ENCODE measurements around the gene PMFBP1. TPM values are rescaled to one million over a fixed set of nuclear protein-coding genes. Genes with fewer than 3 reads are reported as not detected.

The PMFBP1 gene
- total RNA-seq, 1 donor from 2014 or later: 1.2 TPM

DNA sequence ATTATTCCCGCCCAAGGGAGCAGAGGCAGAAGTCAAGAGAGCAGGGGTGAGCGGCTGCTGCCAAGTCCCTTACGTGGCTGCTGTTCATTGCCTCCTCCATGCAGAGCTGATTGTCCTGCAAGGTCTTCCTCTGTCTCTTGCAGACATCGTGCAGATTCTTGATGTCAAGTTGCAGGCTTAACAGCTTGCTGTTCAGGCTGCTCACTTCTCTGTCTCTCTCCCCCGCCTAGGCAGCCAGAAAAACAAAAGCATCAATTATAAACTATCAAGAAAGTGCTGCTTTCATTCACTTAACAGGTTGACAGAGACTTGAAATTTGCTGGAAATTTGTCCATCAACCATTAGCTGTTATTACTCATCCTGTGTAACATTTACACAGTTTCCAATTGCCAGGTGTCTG is 7.3 kb downstream of the PMFBP1 start:
- peaks cover 6% of the 10 kb centered on the region for H3K9me3 Mint-ChIP-seq (ENCODE audit: unreplicated experiment)
- no peaks in the 10 kb centered on the region for H3K9me3 ChIP-seq (ENCODE audit: insufficient read depth, low read depth, low read length)
- H3K27me3 Mint-ChIP-seq (ENCODE audit: low read depth, unreplicated experiment): no peaks in the 10 kb centered on the region
- H3K27ac ChIP-seq (ENCODE audit: low read depth, low read length): no peak overlapping the region
- no peak overlapping the region for H3K9ac ChIP-seq (ENCODE audit: low read length)
- H3K4me3 ChIP-seq (ENCODE audit: insufficient read depth, low read depth, low read length): no peak overlapping the region
- H3K4me1 Mint-ChIP-seq (ENCODE audit: low read depth, unreplicated experiment): peaks cover 2% of the 10 kb centered on the region
- DNase-seq (ENCODE audit: low read depth): no peak
- no peaks in the 10 kb centered on the region for H3K79me2 ChIP-seq (ENCODE audit: insufficient read depth, low read length)
- no peaks in the 10 kb centered on the region for H3K36me3 ChIP-seq (ENCODE audit: insufficient read depth, low read length)
- no peak overlapping the region for H3K4me2 ChIP-seq (ENCODE audit: low read length)
- no peak for FAIRE-seq
- H3K27me3 ChIP-seq (ENCODE audit: insufficient read depth, low read length): no peaks in the 10 kb centered on the region
- no peak overlapping the region for H3K27ac Mint-ChIP-seq (ENCODE audit: unreplicated experiment)
- no peaks in the 10 kb centered on the region for H3K36me3 Mint-ChIP-seq (ENCODE audit: low read depth, unreplicated experiment)
- no peak overlapping the region for H2AFZ ChIP-seq (ENCODE audit: low read depth, low read length)
- no peaks in the 10 kb centered on the region for H3K4me1 ChIP-seq (ENCODE audit: insufficient read depth, low read length)
- TF ChIP-seq EZH2 (IDR thresholded peaks at IDR 0.05; ENCODE audit: insufficient read depth, low read length): no peak
- TF ChIP-seq, protein P1, sequence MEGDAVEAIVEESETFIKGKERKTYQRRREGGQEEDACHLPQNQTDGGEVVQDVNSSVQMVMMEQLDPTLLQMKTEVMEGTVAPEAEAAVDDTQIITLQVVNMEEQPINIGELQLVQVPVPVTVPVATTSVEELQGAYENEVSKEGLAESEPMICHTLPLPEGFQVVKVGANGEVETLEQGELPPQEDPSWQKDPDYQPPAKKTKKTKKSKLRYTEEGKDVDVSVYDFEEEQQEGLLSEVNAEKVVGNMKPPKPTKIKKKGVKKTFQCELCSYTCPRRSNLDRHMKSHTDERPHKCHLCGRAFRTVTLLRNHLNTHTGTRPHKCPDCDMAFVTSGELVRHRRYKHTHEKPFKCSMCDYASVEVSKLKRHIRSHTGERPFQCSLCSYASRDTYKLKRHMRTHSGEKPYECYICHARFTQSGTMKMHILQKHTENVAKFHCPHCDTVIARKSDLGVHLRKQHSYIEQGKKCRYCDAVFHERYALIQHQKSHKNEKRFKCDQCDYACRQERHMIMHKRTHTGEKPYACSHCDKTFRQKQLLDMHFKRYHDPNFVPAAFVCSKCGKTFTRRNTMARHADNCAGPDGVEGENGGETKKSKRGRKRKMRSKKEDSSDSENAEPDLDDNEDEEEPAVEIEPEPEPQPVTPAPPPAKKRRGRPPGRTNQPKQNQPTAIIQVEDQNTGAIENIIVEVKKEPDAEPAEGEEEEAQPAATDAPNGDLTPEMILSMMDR (IDR thresholded peaks at IDR 0.05; ENCODE audit: insufficient read depth, low read depth, low read length): no peak
- no peak overlapping the region for H3K4me3 Mint-ChIP-seq (ENCODE audit: unreplicated experiment)
- no peaks in the 10 kb centered on the region for H4K20me1 ChIP-seq (ENCODE audit: insufficient read depth, low read length)

GRCh38 chr16:72162105-72162692 is 9.8 kb downstream of the PMFBP1 start:
- peaks cover 2% of the 10 kb centered on the region for H3K4me1 Mint-ChIP-seq (ENCODE audit: low read depth, unreplicated experiment)
- H3K4me2 ChIP-seq (ENCODE audit: low read length): no peak overlapping the region
- no peak for TF ChIP-seq EZH2 (IDR thresholded peaks at IDR 0.05; ENCODE audit: insufficient read depth, low read length)
- TF ChIP-seq, protein P1 (IDR thresholded peaks at IDR 0.05; ENCODE audit: insufficient read depth, low read depth, low read length): no peak
- H3K36me3 Mint-ChIP-seq (ENCODE audit: low read depth, unreplicated experiment): no peaks in the 10 kb centered on the region
- no peak for DNase-seq (ENCODE audit: low read depth)
- peaks cover 8% of the 10 kb centered on the region for H3K9me3 Mint-ChIP-seq (ENCODE audit: unreplicated experiment)
- no peaks in the 10 kb centered on the region for H3K9me3 ChIP-seq (ENCODE audit: insufficient read depth, low read depth, low read length)
- H3K4me1 ChIP-seq (ENCODE audit: insufficient read depth, low read length): no peaks in the 10 kb centered on the region
- no peak overlapping the region for H3K4me3 Mint-ChIP-seq (ENCODE audit: unreplicated experiment)
- H4K20me1 ChIP-seq (ENCODE audit: insufficient read depth, low read length): no peaks in the 10 kb centered on the region
- H3K27ac Mint-ChIP-seq (ENCODE audit: unreplicated experiment): no peak overlapping the region
- H3K27ac ChIP-seq (ENCODE audit: low read depth, low read length): no peak overlapping the region
- no peaks in the 10 kb centered on the region for H3K36me3 ChIP-seq (ENCODE audit: insufficient read depth, low read length)
- no peak overlapping the region for H2AFZ ChIP-seq (ENCODE audit: low read depth, low read length)
- H3K27me3 ChIP-seq (ENCODE audit: insufficient read depth, low read length): no peaks in the 10 kb centered on the region
- H3K9ac ChIP-seq (ENCODE audit: low read length): no peak overlapping the region
- H3K4me3 ChIP-seq (ENCODE audit: insufficient read depth, low read depth, low read length): no peak overlapping the region
- no peak for FAIRE-seq
- H3K79me2 ChIP-seq (ENCODE audit: insufficient read depth, low read length): no peaks in the 10 kb centered on the region
- H3K27me3 Mint-ChIP-seq (ENCODE audit: low read depth, unreplicated experiment): peaks cover 4% of the 10 kb centered on the region

DNA sequence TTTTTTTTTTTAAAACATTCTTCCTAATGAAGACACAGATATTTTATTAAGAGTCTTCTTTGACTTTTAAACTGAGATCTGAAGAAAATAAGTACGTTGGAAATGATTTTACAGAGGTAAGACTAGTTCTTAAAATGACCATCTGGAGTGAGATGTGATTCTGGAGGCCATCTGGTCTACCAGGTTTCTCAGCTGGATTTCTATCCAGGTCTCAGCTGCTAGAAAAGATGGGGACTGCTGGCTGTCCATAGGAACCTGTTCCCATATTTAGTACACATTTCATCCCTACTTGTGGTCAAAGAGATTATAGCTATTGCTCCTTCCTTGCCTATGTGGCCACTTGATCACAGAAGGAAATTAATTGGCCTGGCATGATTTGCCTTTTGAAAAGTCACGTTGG is 12.2 kb downstream of the PMFBP1 start:
- H3K4me2 ChIP-seq (ENCODE audit: low read length): no peak overlapping the region
- no peak overlapping the region for H3K27ac ChIP-seq (ENCODE audit: low read depth, low read length)
- no peak overlapping the region for H3K9ac ChIP-seq (ENCODE audit: low read length)
- no peak overlapping the region for H3K4me3 ChIP-seq (ENCODE audit: insufficient read depth, low read depth, low read length)
- H3K79me2 ChIP-seq (ENCODE audit: insufficient read depth, low read length): no peaks in the 10 kb centered on the region
- no peak overlapping the region for H2AFZ ChIP-seq (ENCODE audit: low read depth, low read length)
- no peaks in the 10 kb centered on the region for H3K4me1 ChIP-seq (ENCODE audit: insufficient read depth, low read length)
- Mint-ChIP-seq H3K27me3 (ENCODE audit: low read depth, unreplicated experiment) (peaks cover 4% of the 10 kb centered on the region), H3K27ac (ENCODE audit: unreplicated experiment) (no peak overlapping the region), H3K4me1 (ENCODE audit: low read depth, unreplicated experiment) (peaks cover 2% of the 10 kb centered on the region), H3K36me3 (ENCODE audit: low read depth, unreplicated experiment) (no peaks in the 10 kb centered on the region), H3K4me3 (ENCODE audit: unreplicated experiment) (no peak overlapping the region), H3K9me3 (ENCODE audit: unreplicated experiment) (peaks cover 5% of the 10 kb centered on the region)
- DNase-seq (ENCODE audit: low read depth) (no peak), FAIRE-seq (no peak)
- no peaks in the 10 kb centered on the region for H4K20me1 ChIP-seq (ENCODE audit: insufficient read depth, low read length)
- H3K36me3 ChIP-seq (ENCODE audit: insufficient read depth, low read length): no peaks in the 10 kb centered on the region
- no peaks in the 10 kb centered on the region for H3K27me3 ChIP-seq (ENCODE audit: insufficient read depth, low read length)
- no peak for TF ChIP-seq EZH2 (IDR thresholded peaks at IDR 0.05; ENCODE audit: insufficient read depth, low read length)
- TF ChIP-seq, protein P1 (IDR thresholded peaks at IDR 0.05; ENCODE audit: insufficient read depth, low read depth, low read length): no peak
- H3K9me3 ChIP-seq (ENCODE audit: insufficient read depth, low read depth, low read length): no peaks in the 10 kb centered on the region
